ENCODE data around the gene CD8A.

Gene CD8A

GRCh38 chr2:86826951-86827350, 36.2 kb upstream of the CD8A start:
- DNase-seq (ENCODE audit: low read depth), result no peak
- TF ChIP-seq, protein P1, sequence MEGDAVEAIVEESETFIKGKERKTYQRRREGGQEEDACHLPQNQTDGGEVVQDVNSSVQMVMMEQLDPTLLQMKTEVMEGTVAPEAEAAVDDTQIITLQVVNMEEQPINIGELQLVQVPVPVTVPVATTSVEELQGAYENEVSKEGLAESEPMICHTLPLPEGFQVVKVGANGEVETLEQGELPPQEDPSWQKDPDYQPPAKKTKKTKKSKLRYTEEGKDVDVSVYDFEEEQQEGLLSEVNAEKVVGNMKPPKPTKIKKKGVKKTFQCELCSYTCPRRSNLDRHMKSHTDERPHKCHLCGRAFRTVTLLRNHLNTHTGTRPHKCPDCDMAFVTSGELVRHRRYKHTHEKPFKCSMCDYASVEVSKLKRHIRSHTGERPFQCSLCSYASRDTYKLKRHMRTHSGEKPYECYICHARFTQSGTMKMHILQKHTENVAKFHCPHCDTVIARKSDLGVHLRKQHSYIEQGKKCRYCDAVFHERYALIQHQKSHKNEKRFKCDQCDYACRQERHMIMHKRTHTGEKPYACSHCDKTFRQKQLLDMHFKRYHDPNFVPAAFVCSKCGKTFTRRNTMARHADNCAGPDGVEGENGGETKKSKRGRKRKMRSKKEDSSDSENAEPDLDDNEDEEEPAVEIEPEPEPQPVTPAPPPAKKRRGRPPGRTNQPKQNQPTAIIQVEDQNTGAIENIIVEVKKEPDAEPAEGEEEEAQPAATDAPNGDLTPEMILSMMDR (conservative IDR thresholded peaks at IDR 0.05; ENCODE audit: low read depth, low read length), result no peak
- no peak overlapping the region for H3K4me3 ChIP-seq (ENCODE audit: low read depth, low read length)

GRCh38 chr2:86825693-86826381, 35.1 kb upstream of the CD8A start:
- no peak for DNase-seq (ENCODE audit: low read depth)
- H3K4me3 ChIP-seq (ENCODE audit: low read depth, low read length), result no peak overlapping the region

GRCh38 chr2:86825036-86825692, 34.5 kb upstream of the CD8A start:
- no peak for DNase-seq (ENCODE audit: low read depth)
- TF ChIP-seq, protein P1 (conservative IDR thresholded peaks at IDR 0.05; ENCODE audit: low read depth, low read length), result no peak
- no peak overlapping the region for H3K4me3 ChIP-seq (ENCODE audit: low read depth, low read length)

More at GRCh38 chr2:86825693-86826381, 35.1 kb upstream of the CD8A start:
- TF ChIP-seq, protein P1 (conservative IDR thresholded peaks at IDR 0.05; ENCODE audit: low read depth, low read length), result no peak

- TF ChIP-seq, protein P1 (conservative IDR thresholded peaks at IDR 0.05; ENCODE audit: low read depth, low read length), result no peak
- no peak overlapping the region for H3K4me3 ChIP-seq (ENCODE audit: low read depth, low read length)
- DNase-seq (ENCODE audit: low read depth), result no peak
Observed at GRCh38 chr2:86822668-86823345, 32.1 kb upstream of the CD8A start.

- no peak for DNase-seq (ENCODE audit: low read depth)
- TF ChIP-seq, protein P1 (conservative IDR thresholded peaks at IDR 0.05; ENCODE audit: low read depth, low read length), result no peak
- no peak overlapping the region for H3K4me3 ChIP-seq (ENCODE audit: low read depth, low read length)
Observed at GRCh38 chr2:86821842-86822241, 31.1 kb upstream of the CD8A start.

DNA sequence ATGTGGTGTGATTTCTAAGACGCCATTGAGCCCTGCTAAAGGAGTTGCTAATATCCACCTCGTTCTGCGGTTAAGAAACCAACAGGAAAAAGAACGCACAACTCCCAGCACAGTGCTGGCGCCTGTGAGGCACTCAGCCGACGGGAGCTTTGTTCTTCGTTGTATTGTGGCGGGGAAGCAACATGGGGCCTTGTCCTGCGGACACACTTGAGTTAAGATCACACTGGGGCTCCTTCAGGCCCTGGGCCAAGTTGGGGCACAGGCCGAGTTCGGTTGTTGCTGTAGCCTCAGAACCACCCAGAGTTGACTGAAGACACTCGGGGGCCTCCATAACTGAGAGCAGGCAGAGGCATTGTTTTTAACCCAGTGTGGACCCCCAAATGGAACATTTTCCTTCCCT, 30.6 kb upstream of the CD8A start:
- TF ChIP-seq, protein P1 (conservative IDR thresholded peaks at IDR 0.05; ENCODE audit: low read depth, low read length), result no peak
- no peak for DNase-seq (ENCODE audit: low read depth)
- no peak overlapping the region for H3K4me3 ChIP-seq (ENCODE audit: low read depth, low read length)

All from choroid plexus epithelial cell (primary cell).